Esophagus squamous epithelium (tissue), 5 donors: ENCODE results near the gene SLC25A45. TPM values are rescaled to one million over a fixed set of nuclear protein-coding genes. Genes with fewer than 3 reads are reported as not detected.
A peak's percentile ranks its signal among the peaks of the same experiment; 100 is the strongest.

Experiments
- DNase-seq: peaks from one replicate; lab custom pipeline; 2025; lab: John Stamatoyannopoulos, UW
- H3K27ac ChIP-seq, 4 donors: fragments of 200-600 bp; sonication (generic); one replicate each; pipeline ENCODE4 v1.5.1; 2016 to 2019; ENCODE audit warnings: mild to moderate bottlenecking in 1 of 4
- H3K27me3 ChIP-seq, 4 donors: fragments of 200-600 bp; sonication (generic); 1 replicate in 3 of 4; 2 replicates in 1 of 4; pipeline versions ENCODE4 v1.5.1 to v1.6.0; 2017 to 2021; ENCODE audit warnings: antibody characterized with exemption in 1 of 4
- H3K36me3 ChIP-seq, 3 donors: fragments of 200-600 bp; sonication (generic); one replicate each; pipeline ENCODE4 v1.5.1; 2016 to 2019
- H3K4me1 ChIP-seq, 3 donors: fragments of 200-600 bp; sonication (generic); one replicate each; pipeline ENCODE4 v1.5.1; 2017 to 2019
- H3K4me3 ChIP-seq, 4 donors: fragments of 200-600 bp; sonication (generic); 1 replicate in 3 of 4; 2 replicates in 1 of 4; pipeline ENCODE4 v1.5.1; 2016 to 2019; ENCODE audit warnings: mild to moderate bottlenecking in 2 of 4, moderate library complexity in 1 of 4
- H3K9me3 ChIP-seq, 3 donors: fragments of 200-600 bp; sonication (generic); one replicate each; pipeline ENCODE4 v1.5.1; 2016 to 2019
- CTCF ChIP-seq, 6 experiments: fragments of 450-650 bp in 4 of 6; fragments of 200-600 bp in 2 of 6; sonication (generic) in 2 of 6; IDR thresholded peaks; one replicate each; pipeline ENCODE4 v1.5.1; 2016 to 2019; ENCODE audit warnings: antibody characterized with exemption in 6 of 6, mild to moderate bottlenecking in 4 of 6, moderate library complexity in 4 of 6
- POLR2A ChIP-seq, 4 donors: fragments of 450-650 bp; IDR thresholded peaks; one replicate each; pipeline ENCODE4 v1.6.1; 2017; ENCODE audit warnings: antibody characterized with exemption in 4 of 4, mild to moderate bottlenecking in 4 of 4, moderate library complexity in 3 of 4
- WGBS, 2 donors: methylation state at CpG; one replicate each; pipeline ENCODE4 v1.1.5; 2018; 5-methylcytosine and 5-hydroxymethylcytosine counted together
- intact Hi-C: fragments of 100-400 bp; cut with DNase I; formaldehyde crosslinking; loops from one replicate; pipeline ENCODE4 v1.15.0; 2022
- total RNA-seq, 4 donors: library from RNA; depleted of rRNA; stranded (reverse); fragments of >200 nt; gene quantifications; one replicate each; pipeline ENCODE4 v1.1.0, GENCODE V29; 2016
- donor health status: DM: yes; HTN: yes; CAD: no.

SLC25A45 gene
- total RNA-seq, 4 donors from 2014 or later, result 1.9 to 7.7 (median 4.0) TPM

GRCh38 chr11:65362320-65362931 is 20.0 kb downstream of the SLC25A45 start:
- no peaks in the 10 kb centered on the region for H3K36me3 ChIP-seq
- TF ChIP-seq CTCF (IDR thresholded peaks at IDR 0.05), result no peak
- TF ChIP-seq POLR2A (IDR thresholded peaks at IDR 0.05), result no peak
- no peak for DNase-seq
- peaks cover 0 to 8% (median 3%) of the 10 kb centered on the region in 3 donors for H3K4me1 ChIP-seq
- no peak overlapping the region for H3K27ac ChIP-seq
- H3K27me3 ChIP-seq, result no peaks in the 10 kb centered on the region
- intact Hi-C loops, result no loop called here
- H3K9me3 ChIP-seq, result no peaks in the 10 kb centered on the region
- no peak overlapping the region for H3K4me3 ChIP-seq
- 74 to 85% methylated on average over 10 of the region's 10 CpGs for WGBS, 2 donors

- peaks cover 0 to 13% (median 0%) of the 10 kb centered on the region in 4 donors for H3K27me3 ChIP-seq
- DNase-seq, result no peak
- H3K4me3 ChIP-seq, result no peak overlapping the region
- intact Hi-C loops, result no loop called here
- peaks cover 18 to 28% (median 20%) of the 10 kb centered on the region in 3 donors for H3K4me1 ChIP-seq
- TF ChIP-seq POLR2A (IDR thresholded peaks at IDR 0.05), result no peak
- peaks cover 0 to under 1% (median 0%) of the 10 kb centered on the region in 3 donors for H3K36me3 ChIP-seq
- WGBS, 2 donors, result 73 to 79% methylated on average over 7 to 8 of the region's 8 CpGs
- H3K27ac ChIP-seq, result no peak overlapping the region
- no peaks in the 10 kb centered on the region for H3K9me3 ChIP-seq
These were observed 24.5 kb downstream of the SLC25A45 start for GRCh38 chr11:65357856-65358356.

GRCh38 chr11:65356394-65356972 is 26.0 kb downstream of the SLC25A45 start:
- no peak for DNase-seq
- peaks cover 18 to 28% (median 20%) of the 10 kb centered on the region in 3 donors for H3K4me1 ChIP-seq
- H3K27me3 ChIP-seq, result peaks cover 0 to 13% (median 0%) of the 10 kb centered on the region in 4 donors
- no peaks in the 10 kb centered on the region for H3K9me3 ChIP-seq
- intact Hi-C loops, result no loop called here
- no peak overlapping the region for H3K27ac ChIP-seq
- no peak overlapping the region for H3K4me3 ChIP-seq
- peaks cover 4 to 15% (median 6%) of the 10 kb centered on the region in 3 donors for H3K36me3 ChIP-seq
- TF ChIP-seq CTCF (IDR thresholded peaks at IDR 0.05), result no peak
- TF ChIP-seq POLR2A (IDR thresholded peaks at IDR 0.05), result no peak
- 90 to 95% methylated on average over 2 to 4 of the region's 30 CpGs for WGBS, 2 donors

GRCh38 chr11:65355776-65356393 is 26.6 kb downstream of the SLC25A45 start:
- intact Hi-C loops, result no loop called here
- peak overlapping the region; percentile 56 to 91 (median 64) for H3K4me3 ChIP-seq
- no peak for TF ChIP-seq CTCF (IDR thresholded peaks at IDR 0.05)
- no peak for TF ChIP-seq POLR2A (IDR thresholded peaks at IDR 0.05)

GRCh38 chr11:65355013-65355775 is 27.3 kb downstream of the SLC25A45 start:
- TF ChIP-seq CTCF (IDR thresholded peaks at IDR 0.05), result no peak
- TF ChIP-seq POLR2A (IDR thresholded peaks at IDR 0.05), result no peak
- Histone ChIP-seq H3K4me3 (peak overlapping the region; percentile 56 to 91 (median 64)), H3K27ac (peak overlapping the region; percentile 19 to 78 (median 60)), H3K27me3 (peaks cover 0 to 13% (median 0%) of the 10 kb centered on the region in 4 donors), H3K9me3 (no peaks in the 10 kb centered on the region), H3K4me1 (peaks cover 18 to 28% (median 20%) of the 10 kb centered on the region in 3 donors), H3K36me3 (peaks cover 6 to 28% (median 13%) of the 10 kb centered on the region in 3 donors)
- WGBS, 2 donors, result 1 to 4% methylated on average over 23 to 25 of the region's 47 CpGs
- intact Hi-C loops, result no loop called here
- no peak for DNase-seq

More at GRCh38 chr11:65355776-65356393, 26.6 kb downstream of the SLC25A45 start:
- 2% methylated on average over 13 of the region's 35 CpGs; no CpG with 5 or more reads in 1 of the 2 donors for WGBS, 2 donors
- Histone ChIP-seq H3K27me3 (peaks cover 0 to 13% (median 0%) of the 10 kb centered on the region in 4 donors), H3K36me3 (peaks cover 6 to 21% (median 7%) of the 10 kb centered on the region in 3 donors), H3K9me3 (no peaks in the 10 kb centered on the region), H3K4me1 (peaks cover 18 to 28% (median 20%) of the 10 kb centered on the region in 3 donors), H3K27ac (no peak overlapping the region)
- DNase-seq, result no peak
